ENCODE data around the gene KIF21A.

Gene KIF21A

DNA sequence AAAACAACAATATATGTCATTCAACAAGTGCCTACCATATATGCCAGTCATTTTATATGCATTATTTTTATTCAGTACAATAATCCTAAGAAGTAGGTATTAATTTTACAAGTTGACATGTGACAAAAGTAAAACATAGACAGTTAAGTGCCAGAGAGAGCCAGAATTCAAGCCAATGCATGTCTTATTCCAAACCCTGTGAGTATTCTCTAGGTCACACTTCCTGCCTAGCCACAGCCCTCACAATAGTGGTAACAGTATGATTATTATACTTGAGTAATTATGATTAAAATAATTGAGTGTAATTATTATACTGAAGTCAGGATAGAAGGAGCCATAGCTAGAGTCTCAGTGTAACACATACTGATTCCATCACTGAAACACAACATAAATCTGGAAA, 52.2 kb downstream of the KIF21A start:
- DNase-seq (ENCODE audit: low read depth in 2 of 2) = no peak

GRCh38 chr12:39389399-39390150, 53.3 kb downstream of the KIF21A start:
- DNase-seq (ENCODE audit: low read depth in 2 of 2) = no peak

DNA sequence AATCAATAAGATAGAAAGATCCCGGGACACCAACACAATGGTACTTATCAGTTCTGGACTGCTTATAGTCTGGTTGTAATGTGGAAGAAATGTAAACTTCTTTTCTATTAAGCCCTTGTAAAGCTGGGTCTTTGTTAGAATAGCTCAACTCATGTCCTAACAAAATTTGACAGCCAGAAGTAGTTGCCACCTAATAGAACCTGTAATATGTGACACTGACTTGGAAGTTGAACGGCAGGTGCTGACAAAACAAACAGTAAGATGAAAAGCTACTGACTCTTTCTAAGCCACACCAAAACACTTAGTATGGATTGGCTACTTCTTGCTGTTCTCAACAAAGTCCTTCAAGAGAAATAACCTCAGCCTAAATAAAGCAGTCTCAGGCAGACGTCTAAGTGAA, 56.6 kb downstream of the KIF21A start:
- no peak for DNase-seq (ENCODE audit: low read depth in 2 of 2)

DNA sequence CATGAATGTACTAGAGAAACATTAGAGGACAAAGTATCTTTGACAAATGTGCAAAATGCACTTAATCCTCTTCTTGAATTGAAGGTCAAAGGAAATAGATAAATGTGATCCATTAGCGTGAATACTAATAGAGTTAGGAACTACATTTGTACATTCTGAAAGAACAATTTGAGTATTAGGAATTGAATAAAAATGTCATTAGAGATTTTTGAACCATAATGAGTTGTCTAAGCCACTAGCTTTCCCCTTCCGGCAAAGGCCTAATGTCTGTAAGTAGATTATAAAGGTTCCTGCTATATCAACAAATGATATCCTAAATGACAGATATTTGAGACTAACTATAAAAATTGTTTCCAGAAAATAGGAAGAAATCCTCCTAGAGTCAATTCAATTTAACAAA, 59.8 kb downstream of the KIF21A start:
- no peak for DNase-seq (ENCODE audit: low read depth in 2 of 2)

- no peak for DNase-seq (ENCODE audit: low read depth in 2 of 2)
These were observed 62.8 kb downstream of the KIF21A start for GRCh38 chr12:39380090-39380489.

- DNase-seq (ENCODE audit: low read depth in 2 of 2) = no peak
These were observed 64.6 kb downstream of the KIF21A start for GRCh38 chr12:39378341-39378740.

DNA sequence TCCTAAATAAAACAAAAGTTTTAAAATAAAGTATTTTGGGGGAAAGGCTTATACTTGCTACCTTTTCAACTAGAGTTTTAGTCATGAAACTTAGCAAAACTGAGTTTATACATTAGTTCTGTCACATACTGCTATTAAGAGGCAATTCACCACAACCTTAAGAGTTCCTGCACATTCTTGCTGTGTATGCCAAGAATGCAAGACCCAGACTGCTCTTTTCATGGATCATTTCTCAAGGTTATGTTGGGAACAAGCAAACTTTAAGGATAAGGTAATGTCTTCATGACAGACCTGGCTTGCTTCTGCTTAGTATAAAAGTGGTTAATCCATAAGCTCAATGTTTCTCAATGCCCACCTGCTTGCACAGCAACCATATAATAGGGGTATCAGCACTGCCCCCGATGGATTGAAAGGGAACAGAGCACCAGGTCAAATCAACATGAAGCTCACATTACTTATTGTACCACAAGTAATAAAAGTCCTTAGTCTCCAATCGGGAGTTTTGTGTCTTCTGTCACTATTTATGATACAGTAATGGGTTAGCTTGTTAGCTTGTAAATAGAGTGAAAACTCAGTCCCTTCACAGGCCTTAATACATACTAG, 67.6 kb downstream of the KIF21A start:
- DNase-seq (ENCODE audit: low read depth in 2 of 2) = no peak

- no peak for DNase-seq (ENCODE audit: low read depth in 2 of 2)
These were observed 70.0 kb downstream of the KIF21A start for GRCh38 chr12:39372929-39373328.

DNA sequence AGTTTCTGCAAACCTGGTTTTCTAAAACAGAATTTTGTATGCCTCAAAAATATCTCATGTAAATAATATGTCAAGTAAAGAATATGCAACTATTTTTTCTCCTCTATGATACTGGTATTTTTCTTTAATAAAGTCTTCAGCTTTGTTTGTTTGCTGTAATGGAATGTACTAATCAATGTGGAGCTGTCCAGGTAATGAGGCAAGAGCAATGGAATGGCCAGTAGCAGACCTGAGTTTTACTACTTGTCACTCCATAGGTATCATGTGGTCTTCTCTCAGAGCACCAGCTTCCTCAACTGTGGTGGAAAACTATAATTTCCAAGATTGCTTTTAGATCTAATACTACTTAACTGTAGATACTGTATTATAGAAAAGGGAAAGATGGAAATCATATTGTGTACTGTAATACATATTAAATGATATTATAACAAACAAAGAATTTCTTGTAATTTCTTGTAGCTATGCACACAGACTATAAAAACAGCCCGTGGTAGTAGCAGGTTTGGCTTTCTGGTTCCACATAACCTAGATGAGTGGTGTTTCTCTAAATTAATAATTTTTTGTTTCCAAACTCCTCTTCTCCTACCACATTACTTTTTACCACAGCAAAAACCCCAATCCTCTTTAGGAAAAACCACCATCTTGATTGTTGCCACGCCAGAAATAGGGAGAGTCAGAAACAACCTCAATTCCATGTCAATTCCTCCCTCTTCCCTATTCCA, 70.6 kb downstream of the KIF21A start:
- no peak for DNase-seq (ENCODE audit: low read depth in 2 of 2)

DNA sequence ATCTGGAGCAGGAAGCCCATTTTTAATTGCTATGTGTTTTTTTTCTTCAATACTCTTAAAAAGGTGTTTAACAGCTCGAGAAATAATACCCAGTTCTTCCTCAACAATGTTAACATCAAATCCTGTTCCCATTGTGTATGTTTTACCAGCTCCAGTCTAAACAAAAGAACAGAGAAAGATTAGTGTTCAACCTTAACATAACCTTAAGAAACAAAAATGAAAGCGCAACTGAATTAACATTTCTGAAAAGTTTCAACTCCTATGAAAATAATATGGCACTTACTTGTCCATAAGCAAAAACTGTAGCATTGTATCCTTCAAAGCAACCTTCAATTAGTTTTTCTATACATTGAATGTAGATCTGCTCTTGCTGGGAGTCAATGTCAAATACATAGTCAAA, 73.2 kb downstream of the KIF21A start:
- DNase-seq (ENCODE audit: low read depth in 2 of 2) = no peak

DNA sequence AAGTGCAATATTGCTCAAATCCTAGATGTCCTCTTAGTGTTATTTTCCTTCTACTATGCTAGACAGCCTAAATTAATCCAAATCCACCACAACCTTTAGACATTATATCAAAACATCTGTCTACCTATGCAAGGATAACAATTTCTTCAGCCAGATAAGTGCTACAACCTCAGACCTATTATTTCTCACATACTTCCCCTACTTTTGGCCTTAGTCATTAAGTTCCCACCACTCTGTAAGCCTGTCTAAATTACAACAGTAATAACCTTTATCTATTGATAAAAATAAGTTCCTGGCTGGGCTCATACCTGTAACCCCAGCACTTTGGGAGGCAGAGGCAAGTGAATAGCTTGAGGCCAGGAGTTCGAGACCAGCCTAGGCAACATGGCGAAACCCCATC, 74.0 kb downstream of the KIF21A start:
- DNase-seq (ENCODE audit: low read depth in 2 of 2) = no peak

DNA sequence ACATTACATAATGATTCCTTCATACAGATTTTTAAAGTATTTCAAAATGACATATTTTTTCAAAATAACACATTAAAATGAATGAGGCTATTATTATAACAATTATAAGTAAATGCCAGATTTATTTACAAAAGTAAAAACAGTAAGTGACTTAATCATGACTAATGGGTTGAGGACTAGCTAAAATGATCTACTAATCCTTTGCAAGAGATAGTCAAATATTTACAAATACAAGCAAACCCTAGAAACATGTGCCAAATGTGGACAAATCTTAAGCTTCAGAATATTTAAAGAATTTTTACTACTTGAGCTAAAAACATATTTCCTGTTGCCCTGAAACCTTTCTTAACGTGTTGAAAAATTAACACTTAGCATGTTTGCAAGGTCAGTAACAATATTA, 74.8 kb downstream of the KIF21A start:
- no peak for DNase-seq (ENCODE audit: low read depth in 2 of 2)

DNA sequence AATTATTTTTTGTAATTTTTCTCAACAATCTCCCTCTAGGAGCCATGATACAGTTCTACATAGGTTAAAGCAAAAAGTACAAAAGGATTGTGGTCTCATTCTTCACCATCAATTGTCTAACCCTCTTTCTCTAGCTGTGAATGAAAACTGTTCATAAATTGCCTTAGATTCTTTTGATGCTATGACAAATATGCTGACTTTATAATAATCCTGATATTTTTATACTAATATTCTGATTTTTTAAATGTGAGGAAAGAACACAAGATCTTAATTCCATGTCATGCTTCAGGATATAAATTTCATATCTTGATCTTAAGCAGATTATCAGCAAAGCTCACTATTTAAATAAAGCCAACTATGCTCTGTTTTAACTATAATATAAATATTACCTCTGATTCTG, 75.4 kb downstream of the KIF21A start:
- no peak for DNase-seq (ENCODE audit: low read depth in 2 of 2)

GRCh38 chr12:39365364-39366001, 77.4 kb downstream of the KIF21A start:
- no peak for DNase-seq (ENCODE audit: low read depth in 2 of 2)

DNA sequence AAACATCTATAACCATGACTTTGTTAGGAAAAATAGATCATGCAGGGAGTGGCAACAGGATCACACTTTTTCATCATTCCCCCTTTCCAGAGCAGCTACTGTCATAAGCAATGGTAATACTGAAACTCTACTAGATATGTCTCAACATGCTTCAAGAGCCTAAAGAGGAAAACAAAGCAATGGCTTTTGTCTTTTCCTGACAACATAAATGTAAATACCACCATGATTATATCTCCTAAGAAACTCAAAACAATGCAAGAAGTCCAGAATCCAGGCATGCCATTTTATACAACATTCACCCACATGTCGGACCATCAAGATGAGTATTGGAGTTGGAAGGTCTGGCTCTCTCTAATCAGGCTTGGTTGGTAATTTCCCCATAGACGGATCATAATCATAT, 78.7 kb downstream of the KIF21A start:
- DNase-seq (ENCODE audit: low read depth in 2 of 2) = no peak

GRCh38 chr12:39359645-39360044, 83.3 kb downstream of the KIF21A start:
- DNase-seq (ENCODE audit: low read depth in 2 of 2) = no peak

DNA sequence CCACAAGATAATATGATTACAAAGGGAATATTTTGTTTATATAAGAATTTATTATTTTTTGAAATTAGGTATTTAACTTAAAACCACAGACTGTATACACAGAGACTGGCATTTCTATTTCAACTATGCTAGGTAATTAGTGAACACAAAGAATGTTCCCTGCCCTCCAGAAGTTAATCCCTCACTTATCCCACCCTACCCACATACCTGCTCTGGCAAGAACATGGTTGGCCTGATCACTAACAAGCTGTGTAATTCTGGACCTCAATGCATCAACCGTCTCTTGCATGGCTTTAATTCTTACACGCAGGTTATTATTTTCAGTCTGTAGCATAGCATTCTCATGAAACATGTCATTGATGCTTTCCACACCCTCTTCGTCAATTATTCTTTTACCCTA, 85.9 kb downstream of the KIF21A start:
- no peak for DNase-seq (ENCODE audit: low read depth in 2 of 2)

GRCh38 chr12:39355841-39356240, 87.1 kb downstream of the KIF21A start:
- no peak for DNase-seq (ENCODE audit: low read depth in 2 of 2)

GRCh38 chr12:39354955-39355354, 88.0 kb downstream of the KIF21A start:
- no peak for DNase-seq (ENCODE audit: low read depth in 2 of 2)

- no peak for DNase-seq (ENCODE audit: low read depth in 2 of 2)
These were observed 90.4 kb downstream of the KIF21A start for GRCh38 chr12:39352471-39353017.

DNA sequence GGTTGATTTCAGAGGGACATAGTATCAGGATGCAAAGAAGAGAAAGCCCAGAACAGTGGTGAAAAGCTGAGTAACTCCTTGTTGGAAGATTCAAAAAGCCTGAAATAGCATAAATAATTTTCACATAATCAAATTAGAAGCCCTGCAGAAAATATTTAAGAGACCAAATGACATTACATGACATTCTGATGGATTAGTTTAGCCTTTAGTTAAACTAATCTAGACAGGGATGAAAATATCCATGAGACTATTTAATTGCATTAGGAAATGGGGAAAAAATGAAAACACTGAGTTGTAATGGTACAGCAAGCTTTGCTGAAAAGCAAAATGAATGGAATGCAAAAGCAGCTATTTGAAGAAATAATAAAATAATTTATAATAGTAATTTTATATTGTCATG, 91.8 kb downstream of the KIF21A start:
- no peak for DNase-seq (ENCODE audit: low read depth in 2 of 2)

GRCh38 chr12:39348941-39349626, 93.8 kb downstream of the KIF21A start:
- no peak for DNase-seq (ENCODE audit: low read depth in 2 of 2)
